Activated B cell treated with CpG ODN at 0.5 μM for 24 hours (primary cell): ENCODE results near the gene NOXRED1. TPM values are rescaled to one million over a fixed set of nuclear protein-coding genes. Genes with fewer than 3 reads are reported as not detected.
A peak's percentile ranks its signal among the peaks of the same experiment; 100 is the strongest.

Source experiments
- ATAC-seq: fragments of 200-7000 bp; cut with Tn5 transposase; one replicate; pipeline ENCODE4 v1.10.0; 2021; ENCODE audit warnings: low read depth, mild to moderate bottlenecking, moderate library complexity
- CTCF ChIA-PET: fragments of 350-600 bp; sonication (Branson Sonifier 250); formaldehyde crosslinking; loops from one replicate; lab custom pipeline; 2021; ENCODE audit warnings: antibody characterized with exemption; lab: Charles Lee
- POLR2A ChIA-PET: fragments of 350-600 bp; sonication (Branson Sonifier 250); formaldehyde crosslinking; loops from one replicate; lab custom pipeline; 2021; ENCODE audit warnings: antibody characterized with exemption; lab: Charles Lee
- DNase-seq: peaks from one replicate; pipeline ENCODE4 v3.0.0; 2022
- H3K27ac Mint-ChIP-seq: one replicate; pipeline ENCODE4 v1.8.0; 2020; ENCODE audit warnings: mixed read lengths
- H3K27me3 Mint-ChIP-seq: one replicate; pipeline ENCODE4 v1.8.0; 2021; ENCODE audit warnings: mixed read lengths
- H3K36me3 Mint-ChIP-seq: one replicate; pipeline ENCODE4 v1.8.0; 2021; ENCODE audit warnings: low read depth, mixed read lengths
- H3K4me1 Mint-ChIP-seq: one replicate; pipeline ENCODE4 v1.8.0; 2021; ENCODE audit warnings: mixed read lengths
- H3K4me3 Mint-ChIP-seq: one replicate; pipeline ENCODE4 v1.8.0; 2020; ENCODE audit warnings: mild to moderate bottlenecking, mixed read lengths
- H3K9me3 Mint-ChIP-seq: one replicate; pipeline ENCODE4 v1.8.0; 2020; ENCODE audit warnings: mixed read lengths
- CTCF ChIP-seq: fragments of 200-600 bp; IDR thresholded peaks from one replicate; pipeline ENCODE4 v1.8.0; 2022; ENCODE audit warnings: antibody characterized with exemption, mild to moderate bottlenecking
- intact Hi-C: fragments of 100-400 bp; cut with micrococcal nuclease; formaldehyde crosslinking; loops from one replicate; pipeline ENCODE4 v1.15.1; 2024
- total RNA-seq: library from RNA; stranded (reverse); gene quantifications from 2 replicates; pipeline ENCODE4 v1.2.3, GENCODE V29; 2022

Gene NOXRED1
- total RNA-seq, 1 donor from 2014 or later, result 1.0 TPM

GRCh38 chr14:77455966-77456640, 32.8 kb upstream of the NOXRED1 start:
- Mint-ChIP-seq H3K4me1 (peaks cover 30% of the 10 kb centered on the region), H3K36me3 (peaks cover 60% of the 10 kb centered on the region), H3K27ac (no peak overlapping the region), H3K4me3 (peak overlapping the region; percentile 100), H3K27me3 (no peaks in the 10 kb centered on the region), H3K9me3 (no peaks in the 10 kb centered on the region)
- CTCF ChIA-PET, result no interaction called here
- no peak for TF ChIP-seq CTCF
- POLR2A ChIA-PET, result interaction anchor here (1.2 to 3.5 kb wide), 3 partner anchors 79 to 250 kb away, joined by 3 to 32 read pairs (median 15); partner anchors contain the start of genes GSTZ1, POMT2, SAMD15 and TMED8
- intact Hi-C loops, result loop anchor here (2.0 to 10.0 kb wide), 3 partner anchors 41 to 1301 kb away; partner anchors contain the start of genes GPATCH2L and ISM2
- no peak for DNase-seq
- ATAC-seq, result no peak

GRCh38 chr14:77442196-77442595, 18.9 kb upstream of the NOXRED1 start:
- ChIA-PET CTCF (no interaction called here), POLR2A (interaction anchor here (0.6 kb wide), 1 partner anchor 118 kb away, joined by 3 read pairs; no protein-coding TSS in a partner anchor)
- no peak overlapping the region for H3K27ac Mint-ChIP-seq
- no peak overlapping the region for H3K4me3 Mint-ChIP-seq
- H3K36me3 Mint-ChIP-seq, result peaks cover 61% of the 10 kb centered on the region
- H3K9me3 Mint-ChIP-seq, result no peaks in the 10 kb centered on the region
- no peaks in the 10 kb centered on the region for H3K27me3 Mint-ChIP-seq
- DNase-seq (no peak), ATAC-seq (no peak)
- no peak for TF ChIP-seq CTCF
- intact Hi-C loops, result no loop called here
- no peaks in the 10 kb centered on the region for H3K4me1 Mint-ChIP-seq

GRCh38 chr14:77439861-77440260, 16.5 kb upstream of the NOXRED1 start:
- POLR2A ChIA-PET, result no interaction called here

GRCh38 chr14:77438596-77438995, 15.3 kb upstream of the NOXRED1 start:
- H3K4me3 Mint-ChIP-seq, result no peak overlapping the region
- TF ChIP-seq CTCF, result no peak
- no peak for ATAC-seq
- CTCF ChIA-PET, result no interaction called here
- intact Hi-C loops, result no loop called here
- no peak for DNase-seq
- POLR2A ChIA-PET, result no interaction called here
- no peaks in the 10 kb centered on the region for H3K27me3 Mint-ChIP-seq
- H3K36me3 Mint-ChIP-seq, result peaks cover 78% of the 10 kb centered on the region
- no peak overlapping the region for H3K27ac Mint-ChIP-seq
- no peaks in the 10 kb centered on the region for H3K4me1 Mint-ChIP-seq
- no peaks in the 10 kb centered on the region for H3K9me3 Mint-ChIP-seq

More at GRCh38 chr14:77439861-77440260, 16.5 kb upstream of the NOXRED1 start:
- CTCF ChIA-PET, result no interaction called here
- intact Hi-C loops, result no loop called here
- DNase-seq (no peak), ATAC-seq (no peak)
- no peak for TF ChIP-seq CTCF
- H3K27me3 Mint-ChIP-seq, result no peaks in the 10 kb centered on the region
- H3K36me3 Mint-ChIP-seq, result peaks cover 76% of the 10 kb centered on the region
- no peaks in the 10 kb centered on the region for H3K4me1 Mint-ChIP-seq
- H3K27ac Mint-ChIP-seq, result no peak overlapping the region
- no peaks in the 10 kb centered on the region for H3K9me3 Mint-ChIP-seq
- no peak overlapping the region for H3K4me3 Mint-ChIP-seq

GRCh38 chr14:77436042-77436441, 12.7 kb upstream of the NOXRED1 start:
- no peak overlapping the region for H3K27ac Mint-ChIP-seq
- H3K27me3 Mint-ChIP-seq, result no peaks in the 10 kb centered on the region
- no peak for TF ChIP-seq CTCF
- no peaks in the 10 kb centered on the region for H3K9me3 Mint-ChIP-seq
- ChIA-PET CTCF (no interaction called here), POLR2A (interaction anchor here (0.6 kb wide), 1 partner anchor 44 kb away, joined by 4 read pairs; no protein-coding TSS in a partner anchor)
- intact Hi-C loops, result no loop called here
- peaks cover 67% of the 10 kb centered on the region for H3K36me3 Mint-ChIP-seq
- DNase-seq (no peak), ATAC-seq (no peak)
- no peak overlapping the region for H3K4me3 Mint-ChIP-seq
- H3K4me1 Mint-ChIP-seq, result no peaks in the 10 kb centered on the region
